ENCODE measurements around the gene SPON1.

DNA sequence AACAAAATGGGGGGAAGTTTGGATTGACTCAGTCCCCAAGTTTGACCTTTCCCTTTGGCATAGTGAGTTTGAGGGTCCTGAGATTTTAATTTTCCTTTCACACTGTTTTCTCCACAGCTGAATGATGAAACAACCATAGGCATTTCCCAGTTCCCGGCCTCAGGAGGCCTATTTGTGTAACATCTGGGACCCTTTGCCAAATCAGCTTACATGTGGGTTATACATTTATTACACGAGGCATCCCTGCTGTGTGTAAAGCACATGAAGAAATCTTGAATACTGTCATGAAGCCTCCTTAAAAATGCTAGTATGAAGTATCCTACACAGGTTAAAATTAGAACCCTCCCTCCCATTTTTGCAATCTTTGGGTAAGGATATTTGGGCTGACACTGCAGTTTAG lies 44.6 kb upstream of the SPON1 start:
- TF ChIP-seq, protein P1, sequence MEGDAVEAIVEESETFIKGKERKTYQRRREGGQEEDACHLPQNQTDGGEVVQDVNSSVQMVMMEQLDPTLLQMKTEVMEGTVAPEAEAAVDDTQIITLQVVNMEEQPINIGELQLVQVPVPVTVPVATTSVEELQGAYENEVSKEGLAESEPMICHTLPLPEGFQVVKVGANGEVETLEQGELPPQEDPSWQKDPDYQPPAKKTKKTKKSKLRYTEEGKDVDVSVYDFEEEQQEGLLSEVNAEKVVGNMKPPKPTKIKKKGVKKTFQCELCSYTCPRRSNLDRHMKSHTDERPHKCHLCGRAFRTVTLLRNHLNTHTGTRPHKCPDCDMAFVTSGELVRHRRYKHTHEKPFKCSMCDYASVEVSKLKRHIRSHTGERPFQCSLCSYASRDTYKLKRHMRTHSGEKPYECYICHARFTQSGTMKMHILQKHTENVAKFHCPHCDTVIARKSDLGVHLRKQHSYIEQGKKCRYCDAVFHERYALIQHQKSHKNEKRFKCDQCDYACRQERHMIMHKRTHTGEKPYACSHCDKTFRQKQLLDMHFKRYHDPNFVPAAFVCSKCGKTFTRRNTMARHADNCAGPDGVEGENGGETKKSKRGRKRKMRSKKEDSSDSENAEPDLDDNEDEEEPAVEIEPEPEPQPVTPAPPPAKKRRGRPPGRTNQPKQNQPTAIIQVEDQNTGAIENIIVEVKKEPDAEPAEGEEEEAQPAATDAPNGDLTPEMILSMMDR (IDR thresholded peaks at IDR 0.05; ENCODE audit: low read depth, low read length, missing input control), result no peak
- TF ChIP-seq, protein P2, sequence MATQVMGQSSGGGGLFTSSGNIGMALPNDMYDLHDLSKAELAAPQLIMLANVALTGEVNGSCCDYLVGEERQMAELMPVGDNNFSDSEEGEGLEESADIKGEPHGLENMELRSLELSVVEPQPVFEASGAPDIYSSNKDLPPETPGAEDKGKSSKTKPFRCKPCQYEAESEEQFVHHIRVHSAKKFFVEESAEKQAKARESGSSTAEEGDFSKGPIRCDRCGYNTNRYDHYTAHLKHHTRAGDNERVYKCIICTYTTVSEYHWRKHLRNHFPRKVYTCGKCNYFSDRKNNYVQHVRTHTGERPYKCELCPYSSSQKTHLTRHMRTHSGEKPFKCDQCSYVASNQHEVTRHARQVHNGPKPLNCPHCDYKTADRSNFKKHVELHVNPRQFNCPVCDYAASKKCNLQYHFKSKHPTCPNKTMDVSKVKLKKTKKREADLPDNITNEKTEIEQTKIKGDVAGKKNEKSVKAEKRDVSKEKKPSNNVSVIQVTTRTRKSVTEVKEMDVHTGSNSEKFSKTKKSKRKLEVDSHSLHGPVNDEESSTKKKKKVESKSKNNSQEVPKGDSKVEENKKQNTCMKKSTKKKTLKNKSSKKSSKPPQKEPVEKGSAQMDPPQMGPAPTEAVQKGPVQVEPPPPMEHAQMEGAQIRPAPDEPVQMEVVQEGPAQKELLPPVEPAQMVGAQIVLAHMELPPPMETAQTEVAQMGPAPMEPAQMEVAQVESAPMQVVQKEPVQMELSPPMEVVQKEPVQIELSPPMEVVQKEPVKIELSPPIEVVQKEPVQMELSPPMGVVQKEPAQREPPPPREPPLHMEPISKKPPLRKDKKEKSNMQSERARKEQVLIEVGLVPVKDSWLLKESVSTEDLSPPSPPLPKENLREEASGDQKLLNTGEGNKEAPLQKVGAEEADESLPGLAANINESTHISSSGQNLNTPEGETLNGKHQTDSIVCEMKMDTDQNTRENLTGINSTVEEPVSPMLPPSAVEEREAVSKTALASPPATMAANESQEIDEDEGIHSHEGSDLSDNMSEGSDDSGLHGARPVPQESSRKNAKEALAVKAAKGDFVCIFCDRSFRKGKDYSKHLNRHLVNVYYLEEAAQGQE (IDR thresholded peaks at IDR 0.05), result no peak
- TF ChIP-seq RAD21 (IDR thresholded peaks at IDR 0.05) (no peak), EGR1 (IDR thresholded peaks at IDR 0.05; ENCODE audit: low read depth in 2 of 2) (no peak), TAF1 (conservative IDR thresholded peaks at IDR 0.05) (no peak), YY1 (IDR thresholded peaks at IDR 0.05) (no peak), JUND (IDR thresholded peaks at IDR 0.05) (no peak), GABPA (IDR thresholded peaks at IDR 0.05 in 1 of 2, conservative IDR thresholded peaks at IDR 0.05 in 1 of 2) (no peak), SP1 (IDR thresholded peaks at IDR 0.05) (no peak), HNF4G (IDR thresholded peaks at IDR 0.05) (no peak)
- TF ChIP-seq, protein P3, sequence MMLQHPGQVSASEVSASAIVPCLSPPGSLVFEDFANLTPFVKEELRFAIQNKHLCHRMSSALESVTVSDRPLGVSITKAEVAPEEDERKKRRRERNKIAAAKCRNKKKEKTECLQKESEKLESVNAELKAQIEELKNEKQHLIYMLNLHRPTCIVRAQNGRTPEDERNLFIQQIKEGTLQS (IDR thresholded peaks at IDR 0.05), result no peak
- TF ChIP-seq, protein P4, sequence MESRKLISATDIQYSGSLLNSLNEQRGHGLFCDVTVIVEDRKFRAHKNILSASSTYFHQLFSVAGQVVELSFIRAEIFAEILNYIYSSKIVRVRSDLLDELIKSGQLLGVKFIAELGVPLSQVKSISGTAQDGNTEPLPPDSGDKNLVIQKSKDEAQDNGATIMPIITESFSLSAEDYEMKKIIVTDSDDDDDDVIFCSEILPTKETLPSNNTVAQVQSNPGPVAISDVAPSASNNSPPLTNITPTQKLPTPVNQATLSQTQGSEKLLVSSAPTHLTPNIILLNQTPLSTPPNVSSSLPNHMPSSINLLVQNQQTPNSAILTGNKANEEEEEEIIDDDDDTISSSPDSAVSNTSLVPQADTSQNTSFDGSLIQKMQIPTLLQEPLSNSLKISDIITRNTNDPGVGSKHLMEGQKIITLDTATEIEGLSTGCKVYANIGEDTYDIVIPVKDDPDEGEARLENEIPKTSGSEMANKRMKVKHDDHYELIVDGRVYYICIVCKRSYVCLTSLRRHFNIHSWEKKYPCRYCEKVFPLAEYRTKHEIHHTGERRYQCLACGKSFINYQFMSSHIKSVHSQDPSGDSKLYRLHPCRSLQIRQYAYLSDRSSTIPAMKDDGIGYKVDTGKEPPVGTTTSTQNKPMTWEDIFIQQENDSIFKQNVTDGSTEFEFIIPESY (IDR thresholded peaks at IDR 0.05), result no peak
- TF ChIP-seq, protein P5, sequence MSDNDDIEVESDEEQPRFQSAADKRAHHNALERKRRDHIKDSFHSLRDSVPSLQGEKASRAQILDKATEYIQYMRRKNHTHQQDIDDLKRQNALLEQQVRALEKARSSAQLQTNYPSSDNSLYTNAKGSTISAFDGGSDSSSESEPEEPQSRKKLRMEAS (IDR thresholded peaks at IDR 0.05), result no peak
